GM10266 (cell line): ENCODE measurements around the gene PIWIL1.

Experiments
- DNase-seq: peaks from one replicate; pipeline ENCODE4 v3.0.0; 2012; ENCODE audit errors: extremely low spot score
- CTCF ChIP-seq: IDR thresholded peaks from 2 replicates; pipeline ENCODE4 v1.5.1; 2012; ENCODE audit warnings: mild to moderate bottlenecking, low read depth; ENCODE audit not compliant: control insufficient read depth, insufficient read depth; ENCODE audit errors: missing control alignments

Gene PIWIL1

DNA sequence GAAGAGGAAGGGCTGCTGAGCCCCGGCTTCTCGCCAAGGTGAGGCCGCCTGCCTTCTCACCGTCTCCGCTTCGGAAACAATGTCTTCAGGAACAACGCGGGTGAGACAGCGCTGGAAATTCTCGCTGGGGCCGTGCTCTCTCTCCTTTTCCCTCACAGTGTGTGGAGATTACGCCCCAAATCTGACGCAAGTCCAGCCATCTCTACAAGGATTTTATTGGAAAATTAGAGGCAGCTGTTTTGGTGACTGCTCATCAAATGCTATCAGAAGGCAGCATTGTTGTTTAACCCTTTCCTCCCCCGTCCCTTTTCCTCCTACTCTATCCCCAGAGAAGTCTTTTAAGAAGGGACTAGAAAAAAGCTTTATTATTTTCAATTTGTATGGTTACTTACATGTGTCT is 53.5 kb downstream of the PIWIL1 start:
- TF ChIP-seq CTCF, result no peak
- DNase-seq, result no peak

DNA sequence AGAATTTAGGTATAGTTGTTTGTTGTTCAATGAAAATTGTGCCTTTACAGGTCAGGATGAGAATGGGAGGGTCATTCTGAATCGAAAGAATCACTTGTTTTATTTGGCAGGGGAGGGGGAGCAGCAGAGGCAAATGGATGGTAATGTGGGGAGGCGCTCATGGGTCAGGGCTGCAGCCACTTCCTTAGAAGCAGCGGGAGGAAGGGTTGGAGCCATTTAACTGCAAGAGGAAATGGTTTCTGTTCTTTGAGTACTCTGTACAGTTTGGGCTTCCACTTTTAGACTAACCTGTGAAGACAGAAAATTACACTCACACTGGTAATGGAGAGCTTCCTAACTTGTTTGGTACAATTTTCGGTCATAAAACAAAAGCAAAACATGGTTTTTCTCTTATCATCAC is 57.2 kb downstream of the PIWIL1 start:
- TF ChIP-seq CTCF, result no peak
- no peak for DNase-seq

DNA sequence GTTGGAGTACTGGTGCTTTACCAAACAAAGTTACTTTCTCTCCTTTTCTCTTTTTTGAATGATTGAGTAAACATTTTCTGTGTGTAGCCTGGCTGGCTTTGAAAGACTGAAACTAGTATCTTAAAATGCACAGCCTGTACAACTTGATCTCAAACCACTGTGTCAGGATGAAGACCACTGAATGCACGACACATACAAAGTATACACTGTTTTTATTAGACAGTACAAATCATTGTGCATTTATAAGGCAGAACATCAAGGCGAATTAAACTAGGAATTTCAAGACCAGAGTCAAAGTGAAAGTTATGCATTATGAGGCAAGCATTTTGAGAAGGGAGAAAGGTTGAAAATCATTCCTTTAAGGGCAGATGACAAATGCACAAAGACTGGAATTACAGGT is 59.0 kb downstream of the PIWIL1 start:
- no peak for DNase-seq
- TF ChIP-seq CTCF, result no peak

DNA sequence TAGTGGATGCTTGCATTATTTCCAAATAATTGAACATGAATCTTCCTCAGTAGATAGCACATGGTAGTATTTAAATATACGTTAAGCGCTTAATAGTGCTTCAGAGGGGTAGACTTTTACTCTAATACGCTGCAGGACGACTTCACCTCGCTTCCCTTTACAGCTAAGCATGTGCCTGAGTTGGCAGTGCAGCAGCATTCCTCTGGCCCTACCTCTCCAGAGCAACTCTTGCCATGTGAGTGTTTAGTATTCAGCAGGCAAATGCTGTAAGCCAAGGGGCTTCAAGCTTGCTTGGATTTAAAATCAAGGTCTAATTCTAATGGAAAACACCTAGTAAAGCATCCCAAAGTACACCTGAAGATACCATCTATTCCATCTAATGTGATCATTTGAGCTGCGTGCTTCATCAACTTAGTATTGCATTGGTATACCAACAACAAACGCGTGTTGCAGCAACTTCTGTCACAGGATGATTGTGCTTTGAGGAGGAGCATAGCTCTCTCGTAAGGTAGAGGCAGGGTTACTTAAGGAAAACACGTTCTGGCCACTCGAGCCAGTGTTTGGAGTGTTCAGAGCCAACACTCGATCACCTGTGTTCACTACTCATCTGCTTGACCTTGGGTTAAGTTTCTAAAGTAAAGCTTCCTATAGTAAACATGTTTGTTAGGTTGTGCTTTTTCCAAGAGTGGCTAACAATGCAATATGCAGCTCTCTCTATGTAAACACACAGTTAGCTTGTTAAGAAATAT is 60.6 kb downstream of the PIWIL1 start:
- no peak for DNase-seq
- TF ChIP-seq CTCF, result no peak

DNA sequence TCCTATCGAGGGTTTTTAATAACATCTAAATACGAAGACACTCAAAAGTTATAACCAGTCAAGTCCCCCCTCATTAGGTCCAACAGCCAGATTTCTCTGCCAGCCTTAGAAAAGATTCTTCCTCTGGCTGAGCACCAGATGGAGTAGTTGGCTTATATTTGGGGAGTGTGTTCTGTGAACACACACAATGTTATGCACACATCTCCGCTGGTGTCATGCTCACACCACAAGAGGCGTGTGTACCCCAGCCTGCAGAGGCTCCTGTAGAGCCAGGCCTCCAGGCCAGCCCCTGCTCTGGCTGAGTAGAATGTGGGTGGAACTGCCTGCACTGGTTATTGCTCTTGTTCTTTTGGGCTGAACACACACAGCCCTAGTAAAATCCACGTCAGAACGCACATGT is 64.0 kb downstream of the PIWIL1 start:
- peak; percentile 13 for TF ChIP-seq CTCF
- no peak for DNase-seq

GRCh38 chr12:130405332-130405731 is 67.6 kb downstream of the PIWIL1 start:
- DNase-seq, result no peak
- TF ChIP-seq CTCF, result no peak

DNA sequence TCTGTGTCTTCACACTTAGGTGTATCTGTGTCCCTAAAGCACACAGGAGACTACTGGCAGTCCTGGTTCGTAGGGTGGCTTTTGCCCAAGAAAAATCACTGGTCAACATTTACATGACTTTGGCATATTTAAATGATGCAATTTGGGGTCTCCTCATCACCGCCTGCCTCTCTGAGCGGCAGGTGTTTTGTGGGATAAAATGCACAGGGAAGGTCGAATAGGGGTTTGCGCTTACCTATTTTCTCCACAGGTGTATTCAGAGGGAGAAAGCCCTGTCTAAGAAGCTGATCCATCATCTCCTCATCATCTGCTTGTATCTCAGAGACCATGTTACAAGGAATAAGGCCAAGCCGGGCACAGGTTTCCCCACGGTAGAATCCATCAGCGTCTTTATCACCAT is 74.7 kb downstream of the PIWIL1 start:
- no peak for DNase-seq
- no peak for TF ChIP-seq CTCF
